Naive thymus-derived CD8-positive, alpha-beta T cell (primary cell): Measurements from ENCODE around the gene MYF5. TPM values are rescaled to one million over a fixed set of nuclear protein-coding genes. Genes with fewer than 3 reads are reported as not detected.

ENCODE experiments used
- ATAC-seq, 2 donors: fragments of 150-1000 bp; cut with Tn5 transposase in 1 of 2; sonication (Bioruptor Pico), chemical (Tn5 transposase) in 1 of 2; 1 replicate in 1 of 2; 2 replicates in 1 of 2; pipeline ENCODE4 v1.10.0; 2021; ENCODE audit warnings: mild to moderate bottlenecking in 2 of 2, moderate library complexity in 2 of 2
- POLR2A ChIA-PET: fragments of 350-600 bp; sonication (Branson Sonifier 250); formaldehyde crosslinking; loops from one replicate; lab custom pipeline; 2021; ENCODE audit warnings: antibody characterized with exemption; lab: Charles Lee
- DNase-seq, 10 donors: peaks; one replicate each; pipeline versions ENCODE4 v3.0.0 to v3.0.0-alpha.2; 2020 to 2022
- H3K27ac Mint-ChIP-seq, 10 donors: one replicate each; pipeline ENCODE4 v1.8.0; 2020 to 2022; ENCODE audit warnings: mild to moderate bottlenecking in 10 of 10, mixed read lengths in 10 of 10, moderate library complexity in 4 of 10, inconsistent platforms in 1 of 10
- H3K27me3 Mint-ChIP-seq, 5 donors: one replicate each; pipeline ENCODE4 v1.8.0; 2021 to 2022; ENCODE audit warnings: mixed read lengths in 5 of 5
- H3K36me3 Mint-ChIP-seq, 3 donors: one replicate each; pipeline ENCODE4 v1.8.0; 2020 to 2022; ENCODE audit warnings: mixed read lengths in 3 of 3, mild to moderate bottlenecking in 2 of 3, inconsistent platforms in 1 of 3
- H3K4me1 Mint-ChIP-seq, 4 donors: one replicate each; pipeline ENCODE4 v1.8.0; 2021 to 2022; ENCODE audit warnings: mixed read lengths in 4 of 4
- H3K4me3 Mint-ChIP-seq, 10 donors: one replicate each; pipeline ENCODE4 v1.8.0; 2020 to 2022; ENCODE audit warnings: mild to moderate bottlenecking in 10 of 10, mixed read lengths in 10 of 10, moderate library complexity in 6 of 10, inconsistent platforms in 1 of 10
- H3K9me3 Mint-ChIP-seq, 9 donors: one replicate each; pipeline ENCODE4 v1.8.0; 2020 to 2022; ENCODE audit warnings: mixed read lengths in 9 of 9, mild to moderate bottlenecking in 3 of 9, inconsistent platforms in 1 of 9, moderate library complexity in 1 of 9
- polyA plus RNA-seq, 3 donors: library from polyadenylated mRNA; unstranded; fragments of 300-500 nt; fragmentation: Illumina TruSeq; gene quantifications; one replicate each; pipeline ENCODE4 v1.2.3, GENCODE V29; 2021
- total RNA-seq, 8 experiments: library from RNA in 2 of 8; stranded (reverse) in 2 of 8; gene quantifications; one replicate each; pipeline ENCODE4 v1.2.3 and lab custom pipeline; 2021 to 2026

The MYF5 gene
- total and polyA plus RNA-seq, 5 experiments from 2014 or later, result not detected

GRCh38 chr12:80697270-80697887, 19.3 kb upstream of the MYF5 start:
- no peak overlapping the region for H3K27ac Mint-ChIP-seq
- peaks cover 0 to 2% (median 0%) of the 10 kb centered on the region in 9 donors for H3K9me3 Mint-ChIP-seq
- ATAC-seq (no peak), DNase-seq (no peak)
- H3K4me1 Mint-ChIP-seq, result no peaks in the 10 kb centered on the region
- H3K4me3 Mint-ChIP-seq, result no peak overlapping the region
- no peaks in the 10 kb centered on the region for H3K27me3 Mint-ChIP-seq
- H3K36me3 Mint-ChIP-seq, result no peaks in the 10 kb centered on the region
- POLR2A ChIA-PET, result no interaction called here

GRCh38 chr12:80698256-80698655, 18.5 kb upstream of the MYF5 start:
- DNase-seq (no peak), ATAC-seq (no peak)
- H3K4me1 Mint-ChIP-seq, result no peaks in the 10 kb centered on the region
- no peaks in the 10 kb centered on the region for H3K36me3 Mint-ChIP-seq
- no peak overlapping the region for H3K4me3 Mint-ChIP-seq
- POLR2A ChIA-PET, result no interaction called here
- H3K9me3 Mint-ChIP-seq, result peaks cover 0 to 6% (median 0%) of the 10 kb centered on the region in 9 donors
- no peaks in the 10 kb centered on the region for H3K27me3 Mint-ChIP-seq
- H3K27ac Mint-ChIP-seq, result no peak overlapping the region

- Mint-ChIP-seq H3K9me3 (peaks cover 0 to 8% (median 0%) of the 10 kb centered on the region in 9 donors), H3K27ac (no peak overlapping the region), H3K4me1 (no peaks in the 10 kb centered on the region), H3K4me3 (no peak overlapping the region), H3K27me3 (no peaks in the 10 kb centered on the region), H3K36me3 (no peaks in the 10 kb centered on the region)
- POLR2A ChIA-PET, result no interaction called here
- ATAC-seq (no peak), DNase-seq (no peak)
Measured at GRCh38 chr12:80698847-80699542, 17.7 kb upstream of the MYF5 start.

- DNase-seq, result no peak
- peaks cover 0 to 8% (median 0%) of the 10 kb centered on the region in 9 donors for H3K9me3 Mint-ChIP-seq
- POLR2A ChIA-PET, result no interaction called here
- no peak overlapping the region for H3K27ac Mint-ChIP-seq
- no peaks in the 10 kb centered on the region for H3K27me3 Mint-ChIP-seq
- H3K4me1 Mint-ChIP-seq, result no peaks in the 10 kb centered on the region
- no peaks in the 10 kb centered on the region for H3K36me3 Mint-ChIP-seq
- no peak for ATAC-seq
- H3K4me3 Mint-ChIP-seq, result no peak overlapping the region
Measured at GRCh38 chr12:80700327-80700726, 16.4 kb upstream of the MYF5 start.

- POLR2A ChIA-PET, result no interaction called here
- DNase-seq (no peak), ATAC-seq (no peak)
- H3K4me3 Mint-ChIP-seq, result no peak overlapping the region
- H3K4me1 Mint-ChIP-seq, result no peaks in the 10 kb centered on the region
- peaks cover 0 to 8% (median 2%) of the 10 kb centered on the region in 9 donors for H3K9me3 Mint-ChIP-seq
- H3K36me3 Mint-ChIP-seq, result no peaks in the 10 kb centered on the region
- peaks cover 0 to 4% (median under 1%) of the 10 kb centered on the region in 5 donors for H3K27me3 Mint-ChIP-seq
- no peak overlapping the region for H3K27ac Mint-ChIP-seq
Measured at GRCh38 chr12:80701388-80701787, 15.3 kb upstream of the MYF5 start.

GRCh38 chr12:80702889-80703805, 13.6 kb upstream of the MYF5 start:
- Mint-ChIP-seq H3K4me3 (no peak overlapping the region), H3K27ac (no peak overlapping the region), H3K27me3 (peaks cover 4 to 19% (median 12%) of the 10 kb centered on the region in 5 donors), H3K36me3 (peaks cover 0 to 9% (median 0%) of the 10 kb centered on the region in 3 donors), H3K4me1 (no peaks in the 10 kb centered on the region), H3K9me3 (peaks cover 0 to 18% (median 2%) of the 10 kb centered on the region in 9 donors)
- DNase-seq, result no peak
- POLR2A ChIA-PET, result no interaction called here
- no peak for ATAC-seq

GRCh38 chr12:80704420-80704819, 12.3 kb upstream of the MYF5 start:
- ATAC-seq (no peak), DNase-seq (no peak)
- POLR2A ChIA-PET, result no interaction called here
- H3K9me3 Mint-ChIP-seq, result peaks cover 0 to 22% (median 3%) of the 10 kb centered on the region in 9 donors
- H3K27me3 Mint-ChIP-seq, result peaks cover 10 to 32% (median 22%) of the 10 kb centered on the region in 5 donors
- peaks cover 0 to 2% (median 0%) of the 10 kb centered on the region in 4 donors for H3K4me1 Mint-ChIP-seq
- peaks cover 0 to 9% (median 0%) of the 10 kb centered on the region in 3 donors for H3K36me3 Mint-ChIP-seq
- H3K4me3 Mint-ChIP-seq, result no peak overlapping the region
- no peak overlapping the region for H3K27ac Mint-ChIP-seq

- Mint-ChIP-seq H3K9me3 (peaks cover 0 to 29% (median 4%) of the 10 kb centered on the region in 9 donors), H3K27me3 (peaks cover 12 to 49% (median 34%) of the 10 kb centered on the region in 5 donors), H3K36me3 (peaks cover 0 to 9% (median 0%) of the 10 kb centered on the region in 3 donors), H3K4me3 (no peak within 1 kb of the TSS), H3K4me1 (peaks cover 0 to 2% (median 0%) of the 10 kb centered on the region in 4 donors), H3K27ac (no peak within 1 kb of the TSS)
- DNase-seq (no peak), ATAC-seq (no peak)
- POLR2A ChIA-PET, result no interaction called here
Measured at GRCh38 chr12:80707126-80707829, 9.4 kb upstream of the MYF5 start, which contains the start of gene MYF6. Gene MYF6, plus strand, starts transcription at chr12:80707634. Its CDS starts 86 bp downstream, at chr12:80707720.

- Mint-ChIP-seq H3K27ac (no peak overlapping the region), H3K4me1 (peaks cover 0 to 2% (median 0%) of the 10 kb centered on the region in 4 donors), H3K9me3 (peaks cover 0 to 28% (median 5%) of the 10 kb centered on the region in 9 donors), H3K27me3 (peaks cover 13 to 54% (median 35%) of the 10 kb centered on the region in 5 donors), H3K4me3 (no peak overlapping the region), H3K36me3 (peaks cover 0 to 9% (median 0%) of the 10 kb centered on the region in 3 donors)
- ATAC-seq (no peak), DNase-seq (no peak)
- POLR2A ChIA-PET, result no interaction called here
Measured at GRCh38 chr12:80707830-80708258, 8.9 kb upstream of the MYF5 start.

- POLR2A ChIA-PET, result no interaction called here
Measured at GRCh38 chr12:80708259-80708974, 8.3 kb upstream of the MYF5 start.

GRCh38 chr12:80708975-80709328, 7.8 kb upstream of the MYF5 start:
- POLR2A ChIA-PET, result no interaction called here
- H3K27me3 Mint-ChIP-seq, result peaks cover 15 to 61% (median 39%) of the 10 kb centered on the region in 5 donors
- H3K4me1 Mint-ChIP-seq, result peaks cover 0 to 2% (median 0%) of the 10 kb centered on the region in 4 donors
- DNase-seq, result no peak
- no peak overlapping the region for H3K27ac Mint-ChIP-seq
- no peak overlapping the region for H3K4me3 Mint-ChIP-seq
- peaks cover 0 to 9% (median 0%) of the 10 kb centered on the region in 3 donors for H3K36me3 Mint-ChIP-seq
- ATAC-seq, result no peak
- peaks cover 0 to 21% (median 8%) of the 10 kb centered on the region in 9 donors for H3K9me3 Mint-ChIP-seq

More at GRCh38 chr12:80708259-80708974, 8.3 kb upstream of the MYF5 start:
- H3K36me3 Mint-ChIP-seq, result peaks cover 0 to 9% (median 0%) of the 10 kb centered on the region in 3 donors
- ATAC-seq (no peak), DNase-seq (no peak)
- peaks cover 0 to 22% (median 7%) of the 10 kb centered on the region in 9 donors for H3K9me3 Mint-ChIP-seq
- H3K27ac Mint-ChIP-seq, result no peak overlapping the region
- H3K4me1 Mint-ChIP-seq, result peaks cover 0 to 2% (median 0%) of the 10 kb centered on the region in 4 donors
- peaks cover 13 to 56% (median 35%) of the 10 kb centered on the region in 5 donors for H3K27me3 Mint-ChIP-seq
- no peak overlapping the region for H3K4me3 Mint-ChIP-seq
